ENCODE results near the gene CFAP410. TPM values are rescaled to one million over a fixed set of nuclear protein-coding genes. Genes with fewer than 3 reads are reported as not detected.
A peak's percentile ranks its signal among the peaks of the same experiment; 100 is the strongest.
"Not testable (repeated sequence)": the region's sequence is repeated elsewhere in the genome, so short reads cannot be mapped to it uniquely, and the experiment has no call there.

The CFAP410 gene
- total RNA-seq, 4 donors from 2014 or later = 23.8 to 44.8 (median 26.0) TPM

DNA sequence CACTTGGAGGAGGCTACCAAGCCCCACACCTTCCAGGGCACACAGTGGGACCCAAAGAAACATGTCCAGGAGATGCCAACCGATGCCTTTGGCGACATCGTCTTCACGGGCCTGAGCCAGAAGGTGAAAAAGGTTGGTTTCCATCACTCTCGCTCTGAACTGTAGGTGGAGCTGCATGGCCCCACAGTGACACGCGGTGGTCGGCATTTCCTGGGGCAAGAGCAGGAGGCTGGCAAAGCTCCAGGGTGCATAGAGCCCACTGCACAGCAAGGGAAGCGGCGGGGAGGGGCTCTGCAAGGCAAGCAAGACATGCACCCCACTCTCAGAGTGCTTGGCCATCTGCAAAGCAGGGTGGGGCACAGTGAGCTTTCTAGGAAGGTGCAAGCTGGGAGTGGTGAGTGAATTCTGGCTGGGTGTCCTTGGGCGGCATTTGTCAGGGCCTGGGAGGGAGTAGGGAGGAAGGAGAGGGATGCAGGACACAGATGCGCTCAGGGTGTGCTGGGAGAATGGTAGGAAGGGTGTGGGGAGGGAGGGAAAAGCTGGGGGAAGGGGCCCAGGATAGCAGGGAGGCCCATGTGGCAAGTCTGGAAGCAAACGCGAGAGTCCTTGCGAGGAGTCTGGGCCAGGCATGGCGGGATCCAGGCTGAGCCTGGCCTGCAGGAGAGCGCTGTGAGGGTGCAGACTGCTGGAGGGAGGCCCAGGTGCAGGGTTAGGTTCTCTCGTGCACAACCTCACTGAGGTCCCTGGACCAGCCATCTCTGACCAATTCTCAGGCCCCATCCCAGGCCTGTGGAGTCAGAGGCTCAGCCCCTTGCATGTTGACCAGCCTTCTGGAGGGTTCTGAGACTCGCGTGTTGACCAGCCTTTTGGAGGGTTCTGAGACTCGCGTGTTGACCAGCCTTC, 25.2 kb upstream of the CFAP410 start:
- Histone ChIP-seq H3K9me3 (no peaks in the 10 kb centered on the region), H3K4me3 (no peak overlapping the region), H3K4me1 (no peaks in the 10 kb centered on the region), H3K36me3 (no peaks in the 10 kb centered on the region), H3K27ac (no peak overlapping the region), H3K27me3 (peaks cover 0 to 7% of the 10 kb centered on the region in 2 donors)
- peak in 1 of 2 donors; percentile 6 for DNase-seq
- intact Hi-C loops (cut with DNase I; ENCODE audit: low total_unique reads) = no loop called here
- TF ChIP-seq POLR2A (IDR thresholded peaks at IDR 0.05) = no peak
- TF ChIP-seq, protein P1, sequence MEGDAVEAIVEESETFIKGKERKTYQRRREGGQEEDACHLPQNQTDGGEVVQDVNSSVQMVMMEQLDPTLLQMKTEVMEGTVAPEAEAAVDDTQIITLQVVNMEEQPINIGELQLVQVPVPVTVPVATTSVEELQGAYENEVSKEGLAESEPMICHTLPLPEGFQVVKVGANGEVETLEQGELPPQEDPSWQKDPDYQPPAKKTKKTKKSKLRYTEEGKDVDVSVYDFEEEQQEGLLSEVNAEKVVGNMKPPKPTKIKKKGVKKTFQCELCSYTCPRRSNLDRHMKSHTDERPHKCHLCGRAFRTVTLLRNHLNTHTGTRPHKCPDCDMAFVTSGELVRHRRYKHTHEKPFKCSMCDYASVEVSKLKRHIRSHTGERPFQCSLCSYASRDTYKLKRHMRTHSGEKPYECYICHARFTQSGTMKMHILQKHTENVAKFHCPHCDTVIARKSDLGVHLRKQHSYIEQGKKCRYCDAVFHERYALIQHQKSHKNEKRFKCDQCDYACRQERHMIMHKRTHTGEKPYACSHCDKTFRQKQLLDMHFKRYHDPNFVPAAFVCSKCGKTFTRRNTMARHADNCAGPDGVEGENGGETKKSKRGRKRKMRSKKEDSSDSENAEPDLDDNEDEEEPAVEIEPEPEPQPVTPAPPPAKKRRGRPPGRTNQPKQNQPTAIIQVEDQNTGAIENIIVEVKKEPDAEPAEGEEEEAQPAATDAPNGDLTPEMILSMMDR (IDR thresholded peaks at IDR 0.05) = no peak

DNA sequence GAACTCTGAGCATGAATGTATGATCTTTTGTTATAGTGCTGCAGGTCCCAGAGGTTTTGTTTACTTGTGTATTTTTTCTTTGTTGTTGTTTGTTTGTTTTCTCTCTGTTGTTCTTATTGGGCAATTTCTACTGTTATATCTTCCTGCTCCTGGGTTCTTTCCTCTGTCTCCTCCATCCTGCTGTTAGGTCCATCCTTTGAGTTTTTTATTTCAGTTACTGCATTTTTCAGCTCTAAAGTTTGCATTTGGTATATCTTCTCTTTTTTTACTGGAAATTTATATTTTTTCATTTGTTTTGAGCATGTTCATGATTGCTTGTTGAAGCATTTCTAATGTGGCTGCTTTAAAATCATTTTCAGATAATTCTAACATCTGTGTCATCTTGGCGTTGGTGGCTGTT, 24.1 kb upstream of the CFAP410 start:
- intact Hi-C loops (cut with DNase I; ENCODE audit: low total_unique reads) = no loop called here
- no peaks in the 10 kb centered on the region for H3K4me1 ChIP-seq
- no peaks in the 10 kb centered on the region for H3K9me3 ChIP-seq
- no peak for TF ChIP-seq POLR2A (IDR thresholded peaks at IDR 0.05)
- TF ChIP-seq, protein P1 (IDR thresholded peaks at IDR 0.05) = no peak
- no peaks in the 10 kb centered on the region for H3K27me3 ChIP-seq
- H3K36me3 ChIP-seq = no peaks in the 10 kb centered on the region
- no peak for DNase-seq
- H3K27ac ChIP-seq = no peak overlapping the region
- no peak overlapping the region for H3K4me3 ChIP-seq

DNA sequence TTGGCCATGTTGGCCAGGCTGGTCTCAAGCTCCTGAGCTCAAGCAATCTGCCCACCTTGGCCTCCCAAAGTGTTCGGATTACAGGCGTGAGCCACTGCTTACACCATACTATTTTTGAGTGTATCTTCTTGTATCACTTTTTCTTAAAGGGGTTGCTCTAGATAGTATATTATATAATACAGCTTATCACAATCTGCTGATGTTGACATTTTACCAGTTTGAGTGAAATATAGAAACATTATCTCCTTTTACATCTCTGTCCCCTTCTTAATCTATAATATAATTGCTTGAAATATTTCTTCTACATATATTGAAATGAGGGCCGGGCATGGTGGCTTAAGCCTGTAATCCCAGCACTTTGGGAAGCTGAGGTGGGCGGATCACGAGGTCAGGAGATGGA, 22.7 kb upstream of the CFAP410 start:
- H3K27me3 ChIP-seq; H3K4me1 ChIP-seq; H3K36me3 ChIP-seq; H3K27ac ChIP-seq; intact Hi-C loops (cut with DNase I; ENCODE audit: low total_unique reads); DNase-seq; H3K9me3 ChIP-seq; H3K4me3 ChIP-seq: not testable (repeated sequence)

DNA sequence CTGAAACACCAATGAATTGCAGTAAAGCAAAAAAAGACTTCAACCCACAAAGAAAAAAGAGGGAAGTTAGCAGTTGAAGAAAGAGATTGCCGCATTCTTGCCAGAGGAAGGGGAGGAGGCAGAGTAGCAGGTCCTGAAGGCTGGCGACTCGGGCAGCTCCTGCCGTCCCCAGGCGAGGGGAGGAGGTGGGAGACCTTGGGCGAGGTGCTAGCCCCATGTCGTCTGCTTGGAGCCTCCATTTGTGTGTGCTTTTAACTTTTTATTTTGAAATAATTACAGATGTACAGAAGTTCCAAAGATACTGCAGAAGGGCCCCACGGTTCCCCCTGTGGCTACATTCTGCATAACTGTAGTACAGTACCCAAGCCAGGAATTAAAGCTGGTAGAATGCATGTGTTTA, 21.0 kb upstream of the CFAP410 start:
- no peak for DNase-seq
- no peak for TF ChIP-seq POLR2A (IDR thresholded peaks at IDR 0.05)
- Histone ChIP-seq H3K27ac (no peak overlapping the region), H3K36me3 (no peaks in the 10 kb centered on the region), H3K9me3 (no peaks in the 10 kb centered on the region), H3K4me3 (no peak overlapping the region), H3K27me3 (no peaks in the 10 kb centered on the region), H3K4me1 (no peaks in the 10 kb centered on the region)
- intact Hi-C loops (cut with DNase I; ENCODE audit: low total_unique reads) = no loop called here

DNA sequence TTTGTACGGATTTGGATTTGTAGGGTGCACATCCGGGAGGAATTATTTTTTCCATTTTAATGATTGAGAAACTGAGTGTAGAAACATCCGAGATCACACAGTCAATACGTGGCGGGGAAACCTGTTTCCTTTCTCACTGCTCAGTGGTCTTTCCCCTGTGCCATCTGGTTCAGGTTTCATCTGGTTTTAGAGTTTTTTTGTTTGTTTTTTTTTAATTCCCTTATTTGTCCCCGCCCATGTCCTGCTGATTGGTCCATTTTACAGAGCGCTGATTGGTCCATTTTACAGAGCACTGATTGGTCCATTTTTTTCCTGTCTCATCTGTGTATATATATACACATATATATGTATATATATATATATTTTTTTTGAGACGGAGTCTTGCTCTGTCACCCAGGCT, 20.2 kb upstream of the CFAP410 start:
- TF ChIP-seq POLR2A (IDR thresholded peaks at IDR 0.05) = no peak
- TF ChIP-seq, protein P1 (IDR thresholded peaks at IDR 0.05) = no peak
- Histone ChIP-seq H3K27ac (no peak overlapping the region), H3K4me3 (no peak overlapping the region), H3K4me1 (no peaks in the 10 kb centered on the region), H3K27me3 (no peaks in the 10 kb centered on the region), H3K36me3 (no peaks in the 10 kb centered on the region), H3K9me3 (no peaks in the 10 kb centered on the region)
- intact Hi-C loops (cut with DNase I; ENCODE audit: low total_unique reads) = no loop called here
- DNase-seq = no peak

DNA sequence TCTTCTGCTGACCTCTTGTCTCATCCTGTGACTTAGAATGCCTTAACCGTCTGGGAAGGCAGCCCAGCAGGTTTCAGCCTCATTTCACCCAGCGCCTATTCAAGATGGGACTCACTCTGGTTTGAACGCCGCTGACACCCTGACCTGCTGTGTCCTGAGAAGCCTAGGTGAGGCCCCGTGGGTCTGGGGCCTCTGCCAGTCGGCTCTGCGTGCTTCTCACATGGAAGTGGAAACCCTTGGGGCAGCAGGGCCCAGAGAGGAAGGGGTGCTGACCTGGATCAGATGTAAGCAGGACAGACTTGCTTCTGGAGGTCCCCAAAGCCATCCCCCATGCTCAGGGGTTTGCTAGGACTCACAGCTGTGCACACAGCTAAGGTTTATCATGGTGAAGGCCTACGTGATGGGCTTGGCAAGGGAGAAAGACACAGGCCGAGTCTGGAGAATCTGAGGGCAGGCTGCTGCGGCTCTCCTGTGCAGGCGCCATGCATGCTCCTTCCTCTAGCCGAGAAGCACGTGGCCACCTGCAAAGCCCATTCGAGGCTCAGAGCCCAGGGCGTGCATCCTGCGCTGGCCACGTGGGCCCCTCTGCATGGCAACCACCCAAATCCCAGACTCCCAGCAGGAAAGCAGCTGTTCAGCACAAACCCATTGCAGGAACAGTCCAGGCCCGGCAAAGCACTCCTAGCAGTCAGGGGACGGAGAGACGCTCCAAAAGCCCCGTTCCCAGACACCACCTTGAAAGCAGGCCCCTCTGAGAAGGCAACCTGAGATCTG, 18.1 kb upstream of the CFAP410 start:
- H3K4me1 ChIP-seq = no peaks in the 10 kb centered on the region
- no peaks in the 10 kb centered on the region for H3K9me3 ChIP-seq
- intact Hi-C loops (cut with DNase I; ENCODE audit: low total_unique reads) = no loop called here
- no peak overlapping the region for H3K4me3 ChIP-seq
- TF ChIP-seq, protein P1 (IDR thresholded peaks at IDR 0.05) = no peak
- TF ChIP-seq POLR2A (IDR thresholded peaks at IDR 0.05) = no peak
- no peak for DNase-seq
- no peak overlapping the region for H3K27ac ChIP-seq
- no peaks in the 10 kb centered on the region for H3K36me3 ChIP-seq
- H3K27me3 ChIP-seq = no peaks in the 10 kb centered on the region

Data from uterus (tissue), 4 donors.